Activated CD4-positive, alpha-beta memory T cell treated with anti-CD3 and anti-CD28 coated beads, Interleukin-2, amount 10 ng/mL, durations not matched to agents 7 days and 5 days (primary cell): ENCODE results near the gene ORMDL1. TPM values are rescaled to one million over a fixed set of nuclear protein-coding genes. Genes with fewer than 3 reads are reported as not detected.
"Not testable (repeated sequence)": the region's sequence is repeated elsewhere in the genome, so short reads cannot be mapped to it uniquely, and the experiment has no call there.

Experiments used
- CTCF ChIA-PET: fragments of 350-600 bp; sonication (Branson Sonifier 250); formaldehyde crosslinking; loops from one replicate; lab custom pipeline; 2021; ENCODE audit warnings: antibody characterized with exemption, inconsistent platforms; lab: Charles Lee
- POLR2A ChIA-PET: fragments of 350-600 bp; sonication (Branson Sonifier 250); formaldehyde crosslinking; loops from one replicate; lab custom pipeline; 2021; ENCODE audit warnings: antibody characterized with exemption; lab: Charles Lee
- DNase-seq: peaks from one replicate; pipeline ENCODE4 v3.0.0-alpha.2; 2020
- H3K27ac Mint-ChIP-seq: one replicate; pipeline ENCODE4 v1.8.0; 2021; ENCODE audit warnings: mild to moderate bottlenecking, mixed read lengths
- H3K27me3 Mint-ChIP-seq: one replicate; pipeline ENCODE4 v1.8.0; 2021; ENCODE audit warnings: mixed read lengths
- H3K36me3 Mint-ChIP-seq: one replicate; pipeline ENCODE4 v1.8.0; 2021; ENCODE audit warnings: low read depth, mixed read lengths
- H3K4me1 Mint-ChIP-seq: one replicate; pipeline ENCODE4 v1.8.0; 2021; ENCODE audit warnings: mixed read lengths
- H3K4me3 Mint-ChIP-seq: one replicate; pipeline ENCODE4 v1.8.0; 2021; ENCODE audit warnings: mild to moderate bottlenecking, mixed read lengths
- H3K9me3 Mint-ChIP-seq: one replicate; pipeline ENCODE4 v1.8.0; 2021; ENCODE audit warnings: mixed read lengths
- total RNA-seq, 2 experiments: library from RNA; stranded (reverse); gene quantifications; one replicate each; pipeline ENCODE4 v1.2.3, GENCODE V29; 2021

The ORMDL1 gene
- total RNA-seq, 2 experiments from 2014 or later: 87.4 to 89.4 TPM

GRCh38 chr2:189762551-189763298, 21.4 kb downstream of the ORMDL1 start, which contains the start of gene OSGEPL1:
OSGEPL1 (minus strand) TSS chr2:189762792; CDS start chr2:189761640, 1,152 bp downstream.
- POLR2A ChIA-PET: interaction anchor here (0.7 to 4.9 kb wide), 19 partner anchors 9 to 1119 kb away, joined by 3 to 104 read pairs (median 5); partner anchors contain the start of genes ANKAR, ASNSD1, INPP1 and NEMP2
- CTCF ChIA-PET: interaction anchor here (0.7 to 4.6 kb wide), 31 partner anchors 9 to 913 kb away, joined by 3 to 45 read pairs (median 4); partner anchors contain the start of genes ANKAR, ASNSD1, ORMDL1 and PMS1

GRCh38 chr2:189762229-189762550, 21.9 kb downstream of the ORMDL1 start:
- Mint-ChIP-seq H3K4me1 (peaks cover 17% of the 10 kb centered on the region), H3K27ac (peak overlapping the region; percentile 97), H3K4me3 (peak overlapping the region; percentile 90), H3K9me3 (no peaks in the 10 kb centered on the region), H3K27me3 (no peaks in the 10 kb centered on the region), H3K36me3 (peaks cover 12% of the 10 kb centered on the region)
- ChIA-PET POLR2A (interaction anchor here (0.8 to 4.9 kb wide), 16 partner anchors 8 to 1119 kb away, joined by 3 to 104 read pairs (median 6); partner anchors contain the start of genes ANKAR, ASNSD1, INPP1 and NEMP2), CTCF (interaction anchor here (0.7 to 4.6 kb wide), 29 partner anchors 9 to 914 kb away, joined by 3 to 45 read pairs (median 4); partner anchors contain the start of genes ANKAR, ASNSD1, ORMDL1 and PMS1)
- no peak for DNase-seq

More at GRCh38 chr2:189762551-189763298, 21.4 kb downstream of the ORMDL1 start, which contains the start of gene OSGEPL1:
- no peaks in the 10 kb centered on the region for H3K27me3 Mint-ChIP-seq
- DNase-seq: peak; percentile 93
- H3K4me3 Mint-ChIP-seq: peak within 1 kb of the TSS; percentile 90
- peak within 1 kb of the TSS; percentile 97 for H3K27ac Mint-ChIP-seq
- H3K9me3 Mint-ChIP-seq: no peaks in the 10 kb centered on the region
- H3K36me3 Mint-ChIP-seq: peaks cover 13% of the 10 kb centered on the region
- peaks cover 17% of the 10 kb centered on the region for H3K4me1 Mint-ChIP-seq

GRCh38 chr2:189760154-189760553, 24.0 kb downstream of the ORMDL1 start:
- CTCF ChIA-PET: interaction anchor here (4.6 kb wide), 1 partner anchor 9 kb away, joined by 45 read pairs; no protein-coding TSS in a partner anchor
- POLR2A ChIA-PET: not testable (repeated sequence)

GRCh38 chr2:189756311-189756952, 27.7 kb downstream of the ORMDL1 start:
- Mint-ChIP-seq H3K4me3 (no peak overlapping the region), H3K36me3 (no peaks in the 10 kb centered on the region), H3K4me1 (peaks cover under 1% of the 10 kb centered on the region), H3K27me3 (no peaks in the 10 kb centered on the region), H3K9me3 (no peaks in the 10 kb centered on the region), H3K27ac (no peak overlapping the region)
- DNase-seq: no peak
- ChIA-PET POLR2A (no interaction called here), CTCF (no interaction called here)

More at GRCh38 chr2:189760154-189760553, 24.0 kb downstream of the ORMDL1 start:
- not testable (repeated sequence) for H3K36me3 Mint-ChIP-seq, DNase-seq, H3K9me3 Mint-ChIP-seq, H3K27me3 Mint-ChIP-seq, H3K27ac Mint-ChIP-seq, H3K4me3 Mint-ChIP-seq
- H3K4me1 Mint-ChIP-seq: peaks cover 17% of the 10 kb centered on the region

GRCh38 chr2:189751080-189751658, 33.0 kb downstream of the ORMDL1 start:
- POLR2A ChIA-PET: interaction anchor here (2.1 kb wide), 1 partner anchor 11 kb away, joined by 5 read pairs; the partner anchor contains the start of gene OSGEPL1
- CTCF ChIA-PET: interaction anchor here (0.7 to 4.2 kb wide), 10 partner anchors 8 to 609 kb away, joined by 3 to 45 read pairs (median 4); partner anchors contain the start of genes OSGEPL1 and WDR75

GRCh38 chr2:189729430-189729829, 54.7 kb downstream of the ORMDL1 start:
- Mint-ChIP-seq H3K36me3 (peaks cover 8% of the 10 kb centered on the region), H3K27me3 (no peaks in the 10 kb centered on the region), H3K9me3 (no peaks in the 10 kb centered on the region), H3K4me3 (no peak overlapping the region), H3K4me1 (no peaks in the 10 kb centered on the region), H3K27ac (no peak overlapping the region)
- POLR2A ChIA-PET: no interaction called here
- CTCF ChIA-PET: no interaction called here
- no peak for DNase-seq

More at GRCh38 chr2:189751080-189751658, 33.0 kb downstream of the ORMDL1 start:
- Mint-ChIP-seq H3K27me3 (no peaks in the 10 kb centered on the region), H3K27ac (no peak overlapping the region), H3K9me3 (no peaks in the 10 kb centered on the region), H3K4me3 (no peak overlapping the region), H3K4me1 (no peaks in the 10 kb centered on the region), H3K36me3 (peaks cover 5% of the 10 kb centered on the region)
- peak; percentile 42 for DNase-seq

GRCh38 chr2:189726849-189727248, 57.3 kb downstream of the ORMDL1 start:
- H3K27me3 Mint-ChIP-seq: no peaks in the 10 kb centered on the region
- CTCF ChIA-PET: interaction anchor here (0.7 kb wide), 1 partner anchor 36 kb away, joined by 5 read pairs; no protein-coding TSS in a partner anchor

GRCh38 chr2:189726271-189726670, 57.9 kb downstream of the ORMDL1 start:
- H3K4me3 Mint-ChIP-seq: no peak overlapping the region
- ChIA-PET CTCF (no interaction called here), POLR2A (no interaction called here)
- H3K9me3 Mint-ChIP-seq: no peaks in the 10 kb centered on the region
- H3K36me3 Mint-ChIP-seq: peaks cover 8% of the 10 kb centered on the region
- peaks cover 9% of the 10 kb centered on the region for H3K4me1 Mint-ChIP-seq
- H3K27me3 Mint-ChIP-seq: no peaks in the 10 kb centered on the region
- no peak for DNase-seq
- no peak overlapping the region for H3K27ac Mint-ChIP-seq

More at GRCh38 chr2:189726849-189727248, 57.3 kb downstream of the ORMDL1 start:
- H3K9me3 Mint-ChIP-seq: no peaks in the 10 kb centered on the region
- peaks cover 9% of the 10 kb centered on the region for H3K4me1 Mint-ChIP-seq
- H3K27ac Mint-ChIP-seq: no peak overlapping the region
- no peak for DNase-seq
- no peak overlapping the region for H3K4me3 Mint-ChIP-seq
- POLR2A ChIA-PET: no interaction called here
- H3K36me3 Mint-ChIP-seq: peaks cover 8% of the 10 kb centered on the region

- CTCF ChIA-PET: no interaction called here
- Mint-ChIP-seq H3K36me3 (peaks cover 8% of the 10 kb centered on the region), H3K27me3 (no peaks in the 10 kb centered on the region), H3K4me3 (no peak overlapping the region), H3K9me3 (peaks cover 2% of the 10 kb centered on the region), H3K4me1 (peaks cover 9% of the 10 kb centered on the region), H3K27ac (no peak overlapping the region)
- POLR2A ChIA-PET: no interaction called here
- no peak for DNase-seq
These were observed 60.9 kb downstream of the ORMDL1 start for GRCh38 chr2:189723192-189723591.

Other genes starting within 250 kb of the ORMDL1 start
- 1 to 10 TPM; 4.4 to 6.0 TPM for gene SLC40A1, start 203.6 kb downstream of the ORMDL1 start, total RNA-seq
- gene ASNSD1, start 122.9 kb downstream of the ORMDL1 start, total RNA-seq: 10 to 100 TPM; 37.9 to 38.4 TPM
- 1 to 10 TPM; 3.9 to 7.0 TPM for gene ANKAR, start 109.7 kb downstream of the ORMDL1 start, total RNA-seq
- 1 to 10 TPM; 8.0 TPM for gene OSGEPL1, start 21.5 kb downstream of the ORMDL1 start, total RNA-seq
- 10 to 100 TPM; 24.6 to 26.4 TPM for gene PMS1, start 111 bp upstream of the ORMDL1 start, total RNA-seq